IMR-90 (cell line): ENCODE data around the gene PIP5K1C. TPM values are rescaled to one million over a fixed set of nuclear protein-coding genes. Genes with fewer than 3 reads are reported as not detected.

Source experiments
- ATAC-seq: fragments of 200-7000 bp; cut with Tn5 transposase; 2 replicates; pipeline ENCODE4 v1.9.1; 2020; ENCODE audit warnings: low read depth, mild to moderate bottlenecking, moderate library complexity
- BruUV-seq: library from RNA; stranded (reverse); fragments of 400-500 nt; replicated peaks from 2 replicates; lab custom pipeline; 2021; lab: Mats Ljungman, UMichigan
- CTCF ChIA-PET: fragments of 300-600 bp; formaldehyde crosslinking; extraction: SDS; loops from one replicate; lab custom pipeline; 2021; ENCODE audit warnings: antibody characterized with exemption; lab: Yijun Ruan, JAX
- POLR2A ChIA-PET: fragments of 300-600 bp; sonication (Branson Sonifier 250); formaldehyde crosslinking; loops from one replicate; lab custom pipeline; 2022; ENCODE audit warnings: antibody characterized with exemption; ENCODE audit not compliant: unreplicated experiment; lab: Charles Lee
- DNase-seq: peaks from one replicate; pipeline ENCODE4 v3.0.0; 2013
- H2AFZ ChIP-seq: replicated peaks from 2 replicates; pipeline ENCODE3; 2013; ENCODE audit warnings: low read length, mild to moderate bottlenecking; ENCODE audit not compliant: poor library complexity
- H2AK5ac ChIP-seq: 2 replicates; pipeline ENCODE4 v1.6.1; 2013; ENCODE audit warnings: low read depth, low read length, inconsistent platforms
- H2AK9ac ChIP-seq: replicated peaks from 2 replicates; pipeline ENCODE3; 2013; ENCODE audit warnings: mild to moderate bottlenecking, low read depth, low read length, moderate library complexity; ENCODE audit not compliant: poor library complexity
- H2BK120ac ChIP-seq: 2 replicates; pipeline ENCODE4 v1.6.1; 2013; ENCODE audit warnings: low read depth, low read length, inconsistent platforms
- H2BK15ac ChIP-seq: 3 replicates; pipeline ENCODE4 v1.6.1; 2013; ENCODE audit warnings: low read depth, low read length, inconsistent platforms
- H2BK20ac ChIP-seq: 2 replicates; pipeline ENCODE4 v1.6.1; 2013; ENCODE audit warnings: low read depth, mild to moderate bottlenecking, inconsistent platforms, low read length, moderate library complexity
- H2BK5ac ChIP-seq: 2 replicates; pipeline ENCODE4 v1.6.1; 2013; ENCODE audit warnings: mild to moderate bottlenecking, low read depth, low read length, inconsistent platforms; ENCODE audit not compliant: poor library complexity, severe bottlenecking
- H3K14ac ChIP-seq: replicated peaks from 2 replicates; pipeline ENCODE4 v1.6.1; 2013; ENCODE audit warnings: low read depth, low read length, inconsistent platforms
- H3K18ac ChIP-seq: 2 replicates; pipeline ENCODE4 v1.6.1; 2013; ENCODE audit warnings: low read depth, low read length, control low read depth
- H3K23ac ChIP-seq: 2 replicates; pipeline ENCODE4 v1.6.1; 2013; ENCODE audit warnings: low read depth, low read length, inconsistent platforms
- H3K27ac ChIP-seq: 2 replicates; pipeline ENCODE4 v1.5.1; 2013; ENCODE audit warnings: mild to moderate bottlenecking, control low read depth, low read length; ENCODE audit not compliant: insufficient read depth
- H3K27me3 ChIP-seq: 2 replicates; pipeline ENCODE4 v1.6.1; 2013; ENCODE audit warnings: low read length; ENCODE audit not compliant: control insufficient read depth, insufficient read depth
- H3K36me3 ChIP-seq: 2 replicates; pipeline ENCODE4 v1.6.1; 2013; ENCODE audit warnings: low read length, mixed read lengths; ENCODE audit not compliant: control insufficient read depth, insufficient read depth
- H3K4ac ChIP-seq: 2 replicates; pipeline ENCODE4 v1.6.1; 2013; ENCODE audit warnings: low read depth, low read length, inconsistent platforms
- H3K4me1 ChIP-seq: 2 replicates; pipeline ENCODE4 v1.6.1; 2013; ENCODE audit warnings: low read length, mixed read lengths; ENCODE audit not compliant: control insufficient read depth, insufficient read depth
- H3K4me2 ChIP-seq: 2 replicates; pipeline ENCODE4 v1.6.1; 2013; ENCODE audit warnings: low read depth, mild to moderate bottlenecking, control low read depth, low read length, moderate library complexity
- H3K4me3 ChIP-seq: 2 replicates; pipeline ENCODE4 v1.5.1; 2013; ENCODE audit warnings: low read depth, mild to moderate bottlenecking, control low read depth, low read length, moderate library complexity; ENCODE audit not compliant: insufficient read depth
- H3K56ac ChIP-seq: 2 replicates; pipeline ENCODE4 v1.6.1; 2013; ENCODE audit warnings: low read length, inconsistent platforms; ENCODE audit not compliant: insufficient read depth; ENCODE audit errors: extremely low read depth
- H3K79me1 ChIP-seq, 2 experiments: 2 replicates each; pipeline ENCODE4 v1.6.1; 2013; ENCODE audit warnings: low read length in 2 of 2, inconsistent platforms in 1 of 2, low read depth in 1 of 2
- H3K9ac ChIP-seq: 2 replicates; pipeline ENCODE4 v1.6.1; 2013; ENCODE audit warnings: low read depth, low read length, control low read depth
- H3K9me1 ChIP-seq: 2 replicates; pipeline ENCODE4 v1.6.1; 2013; ENCODE audit warnings: low read length, inconsistent platforms; ENCODE audit not compliant: insufficient read depth
- H3K9me3 ChIP-seq: 2 replicates; pipeline ENCODE4 v1.6.1; 2013; ENCODE audit warnings: low read length; ENCODE audit not compliant: control insufficient read depth, insufficient read depth
- H4K20me1 ChIP-seq: 2 replicates; pipeline ENCODE4 v1.6.1; 2013; ENCODE audit warnings: low read length, inconsistent platforms; ENCODE audit not compliant: insufficient read depth
- H4K5ac ChIP-seq: 2 replicates; pipeline ENCODE4 v1.6.1; 2013; ENCODE audit warnings: mild to moderate bottlenecking, low read depth, low read length, control low read depth
- H4K8ac ChIP-seq, 2 experiments: 2 replicates each; pipeline ENCODE4 v1.6.1; 2013; ENCODE audit warnings: low read depth in 2 of 2, low read length in 2 of 2, control low read depth in 1 of 2, inconsistent platforms in 1 of 2
- H4K91ac ChIP-seq: 2 replicates; pipeline ENCODE4 v1.6.1; 2013; ENCODE audit warnings: low read depth, low read length, inconsistent platforms; ENCODE audit not compliant: insufficient read depth
- CEBPB ChIP-seq: IDR thresholded peaks from 2 replicates; pipeline ENCODE4 v1.6.1; 2012; ENCODE audit warnings: low read depth, low read length, improper control_type of control experiment
- RCOR1 ChIP-seq: IDR thresholded peaks from 2 replicates; pipeline ENCODE4 v1.6.1; 2012; ENCODE audit warnings: mild to moderate bottlenecking, low read length, improper control_type of control experiment; ENCODE audit not compliant: insufficient replicate concordance
- WGBS, 2 experiments: methylation state at CpG; one replicate each; pipeline versions ENCODE4 v1.1.5 to v1.1.7; 2013; ENCODE audit warnings: missing lambda C conversion rate in 2 of 2; ENCODE audit not compliant: insufficient read length in 1 of 2; ENCODE audit errors: extremely low coverage in 2 of 2; 5-methylcytosine and 5-hydroxymethylcytosine counted together
- dilution Hi-C: fragments of 300-500 bp; cut with HindIII; formaldehyde crosslinking; loops from one replicate; pipeline ENCODE4 v1.14.3; 2018; ENCODE audit warnings: low sequenced_read_pairs; ENCODE audit not compliant: unreplicated experiment
- in situ Hi-C: fragments of 300-500 bp; cut with MboI; formaldehyde crosslinking; loops from 3 replicates; pipeline ENCODE4 v1.14.3; 2019; ENCODE audit warnings: low sequenced_read_pairs, inconsistent platforms, mixed read lengths
- intact Hi-C: fragments of 100-400 bp; cut with micrococcal nuclease; formaldehyde crosslinking; loops from 2 replicates; pipeline ENCODE4 v1.10.0; 2022
- polyA plus RNA-seq, 3 experiments: library from polyadenylated mRNA; depleted of rRNA; stranded (reverse); fragments of >200 nt; gene quantifications; 2 replicates each; pipeline ENCODE4 v1.2.3, GENCODE V29; 2012; ENCODE audit warnings: low replicate concordance in 1 of 3
- total RNA-seq: library from RNA; depleted of rRNA; stranded (reverse); fragments of >200 nt; gene quantifications from 2 replicates; pipeline ENCODE4 v1.2.3, GENCODE V29; 2012
- TF ChIP-seq, protein P1 (sequence below): fragments of 150-350 bp; IDR thresholded peaks from 2 replicates; pipeline ENCODE4 v1.6.1; 2016; ENCODE audit warnings: low read depth, mild to moderate bottlenecking, low read length, moderate library complexity, borderline replicate concordance

Gene PIP5K1C
- total and polyA plus RNA-seq, 2 of the 4 experiments (the other 2 are of a cell fraction), result 13.6 to 23.3 TPM

DNA sequence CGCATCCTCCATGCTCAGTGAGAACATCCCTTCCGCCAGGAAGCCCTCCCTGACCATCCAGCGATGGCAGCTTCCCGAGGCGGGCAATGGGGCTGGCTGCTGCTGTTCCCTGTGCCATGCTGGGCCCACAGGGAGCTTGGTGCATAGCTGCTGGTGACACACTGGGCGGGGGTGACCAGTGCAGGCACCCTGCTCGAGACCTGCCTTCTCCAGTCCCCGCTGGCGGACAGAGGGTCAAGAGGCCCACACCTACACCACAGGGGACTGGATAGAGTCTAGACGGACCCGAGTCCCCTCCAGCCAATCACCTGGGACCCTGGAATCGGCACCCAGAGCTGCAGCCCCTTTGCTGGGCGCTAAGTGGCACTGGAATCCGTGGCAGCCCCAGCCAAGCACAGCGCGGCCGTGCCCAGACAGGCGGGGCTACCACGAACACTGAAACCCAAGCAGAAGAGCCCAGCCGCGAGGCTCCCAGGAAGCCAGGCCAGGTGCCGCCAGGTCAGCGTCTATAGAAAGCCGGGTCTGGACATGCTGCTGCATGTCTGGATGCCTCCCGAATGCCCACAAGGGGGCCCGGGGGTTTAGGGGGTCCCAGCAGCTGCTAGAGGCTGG, 84.6 kb downstream of the PIP5K1C start:
- no peak overlapping the region for H4K5ac ChIP-seq
- no peaks in the 10 kb centered on the region for H3K27me3 ChIP-seq
- peaks cover 3% of the 10 kb centered on the region; the same call in 1 of the 2 replicates for H3K4me1 ChIP-seq
- dilution Hi-C loops, result no loop called here
- H3K36me3 ChIP-seq, result peaks cover 35% of the 10 kb centered on the region
- no peak for TF ChIP-seq CEBPB
- TF ChIP-seq RCOR1, result no peak
- TF ChIP-seq, protein P1, sequence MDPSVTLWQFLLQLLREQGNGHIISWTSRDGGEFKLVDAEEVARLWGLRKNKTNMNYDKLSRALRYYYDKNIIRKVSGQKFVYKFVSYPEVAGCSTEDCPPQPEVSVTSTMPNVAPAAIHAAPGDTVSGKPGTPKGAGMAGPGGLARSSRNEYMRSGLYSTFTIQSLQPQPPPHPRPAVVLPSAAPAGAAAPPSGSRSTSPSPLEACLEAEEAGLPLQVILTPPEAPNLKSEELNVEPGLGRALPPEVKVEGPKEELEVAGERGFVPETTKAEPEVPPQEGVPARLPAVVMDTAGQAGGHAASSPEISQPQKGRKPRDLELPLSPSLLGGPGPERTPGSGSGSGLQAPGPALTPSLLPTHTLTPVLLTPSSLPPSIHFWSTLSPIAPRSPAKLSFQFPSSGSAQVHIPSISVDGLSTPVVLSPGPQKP, result no peak
- H2BK120ac ChIP-seq, result no peak overlapping the region
- in situ Hi-C loops, result loop anchor here (25.0 kb wide), 1 partner anchor 303 kb away; no protein-coding TSS in a partner anchor
- H4K8ac ChIP-seq, result no peak overlapping the region
- H4K91ac ChIP-seq, result no peak overlapping the region
- ChIA-PET CTCF (no interaction called here), POLR2A (no interaction called here)
- DNase-seq (no peak), ATAC-seq (no peak)
- H2AK9ac ChIP-seq, result no peak overlapping the region
- H2AK5ac ChIP-seq, result no peak overlapping the region
- H3K9me3 ChIP-seq, result no peaks in the 10 kb centered on the region
- no peak overlapping the region for H3K27ac ChIP-seq
- peak overlapping the region; percentile 23 for H2AFZ ChIP-seq
- H3K56ac ChIP-seq, result no peak overlapping the region
- BruUV-seq, result no TSS peak
- H3K4ac ChIP-seq, result no peak overlapping the region
- H3K79me1 ChIP-seq, result peaks cover 0 to 10% of the 10 kb centered on the region in 2 experiments; a peak in 1 of 4 replicates
- no peak overlapping the region for H3K23ac ChIP-seq
- H2BK20ac ChIP-seq, result no peak overlapping the region
- intact Hi-C loops, result loop anchor here (10.0 kb wide), 1 partner anchor 291 kb away; no protein-coding TSS in a partner anchor
- peaks cover 7% of the 10 kb centered on the region; the same call in 1 of the 2 replicates for H4K20me1 ChIP-seq
- H2BK15ac ChIP-seq, result no peak overlapping the region
- no peaks in the 10 kb centered on the region for H3K9me1 ChIP-seq
- H3K14ac ChIP-seq, result no peak overlapping the region
- H3K9ac ChIP-seq, result no peak overlapping the region
- no peak overlapping the region for H3K4me3 ChIP-seq
- no peak overlapping the region for H3K4me2 ChIP-seq
- no peak overlapping the region for H2BK5ac ChIP-seq
- WGBS, 2 experiments, result 96% methylated on average over 9 of the region's 26 CpGs; no CpG with 5 or more reads in 1 of the 2 experiments
- no peak overlapping the region for H3K18ac ChIP-seq
